ENCODE measurements around the gene CETN3.

- TF ChIP-seq CTCF (conservative IDR thresholded peaks at IDR 0.05 in 1 of 2, IDR thresholded peaks at IDR 0.05 in 1 of 2; ENCODE audit: extremely low read depth in 1 of 2, insufficient read depth in 1 of 2, low read depth in 1 of 2, low read length in 2 of 2) (no peak), EZH2 (IDR thresholded peaks at IDR 0.05; ENCODE audit: borderline replicate concordance, low read length) (no peak)
Measured at GRCh38 chr5:90390326-90390725, 19.2 kb downstream of the CETN3 start.
